ENCODE results near the gene ZMAT2.
"Not testable (repeated sequence)": the region's sequence is repeated elsewhere in the genome, so short reads cannot be mapped to it uniquely, and the experiment has no call there.

ZMAT2 gene

GRCh38 chr5:140711794-140712193 lies 11.5 kb downstream of the ZMAT2 start:
- FAIRE-seq = no peak
- DNase-seq (ENCODE audit: insufficient read length, low spot score) = no peak
- TF ChIP-seq, protein P1, sequence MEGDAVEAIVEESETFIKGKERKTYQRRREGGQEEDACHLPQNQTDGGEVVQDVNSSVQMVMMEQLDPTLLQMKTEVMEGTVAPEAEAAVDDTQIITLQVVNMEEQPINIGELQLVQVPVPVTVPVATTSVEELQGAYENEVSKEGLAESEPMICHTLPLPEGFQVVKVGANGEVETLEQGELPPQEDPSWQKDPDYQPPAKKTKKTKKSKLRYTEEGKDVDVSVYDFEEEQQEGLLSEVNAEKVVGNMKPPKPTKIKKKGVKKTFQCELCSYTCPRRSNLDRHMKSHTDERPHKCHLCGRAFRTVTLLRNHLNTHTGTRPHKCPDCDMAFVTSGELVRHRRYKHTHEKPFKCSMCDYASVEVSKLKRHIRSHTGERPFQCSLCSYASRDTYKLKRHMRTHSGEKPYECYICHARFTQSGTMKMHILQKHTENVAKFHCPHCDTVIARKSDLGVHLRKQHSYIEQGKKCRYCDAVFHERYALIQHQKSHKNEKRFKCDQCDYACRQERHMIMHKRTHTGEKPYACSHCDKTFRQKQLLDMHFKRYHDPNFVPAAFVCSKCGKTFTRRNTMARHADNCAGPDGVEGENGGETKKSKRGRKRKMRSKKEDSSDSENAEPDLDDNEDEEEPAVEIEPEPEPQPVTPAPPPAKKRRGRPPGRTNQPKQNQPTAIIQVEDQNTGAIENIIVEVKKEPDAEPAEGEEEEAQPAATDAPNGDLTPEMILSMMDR (IDR thresholded peaks at IDR 0.05; ENCODE audit: insufficient read depth, missing control alignments) = no peak

- DNase-seq (ENCODE audit: insufficient read length, low spot score) = no peak
- TF ChIP-seq, protein P1 (IDR thresholded peaks at IDR 0.05; ENCODE audit: insufficient read depth, missing control alignments) = no peak
- no peak for FAIRE-seq
Measured at GRCh38 chr5:140713562-140714094, 13.4 kb downstream of the ZMAT2 start.

DNA sequence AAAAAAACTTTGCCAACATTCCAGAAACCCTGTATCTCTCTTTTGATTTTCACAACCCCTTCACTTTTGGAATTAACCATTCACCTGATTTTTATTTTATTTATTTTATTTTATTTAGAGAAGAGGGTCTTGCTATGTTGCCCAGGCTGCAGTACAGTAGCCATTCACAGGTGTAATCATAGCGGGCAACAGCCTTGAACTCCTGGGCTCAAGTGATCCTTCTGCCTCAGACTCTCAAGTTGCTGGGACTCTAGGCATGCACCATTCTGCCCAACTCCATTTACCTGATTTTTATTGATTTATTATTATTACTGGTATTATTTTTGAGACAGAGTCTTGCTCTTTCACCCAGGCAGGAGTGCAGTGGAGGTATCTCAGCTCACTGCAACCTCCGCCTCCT lies 16.0 kb downstream of the ZMAT2 start:
- not testable (repeated sequence) for FAIRE-seq; DNase-seq (ENCODE audit: insufficient read length, low spot score)

GRCh38 chr5:140718266-140718592 lies 18.0 kb downstream of the ZMAT2 start:
- TF ChIP-seq, protein P1 (IDR thresholded peaks at IDR 0.05; ENCODE audit: insufficient read depth, missing control alignments) = no peak
- no peak for FAIRE-seq
- no peak for DNase-seq (ENCODE audit: insufficient read length, low spot score)

DNA sequence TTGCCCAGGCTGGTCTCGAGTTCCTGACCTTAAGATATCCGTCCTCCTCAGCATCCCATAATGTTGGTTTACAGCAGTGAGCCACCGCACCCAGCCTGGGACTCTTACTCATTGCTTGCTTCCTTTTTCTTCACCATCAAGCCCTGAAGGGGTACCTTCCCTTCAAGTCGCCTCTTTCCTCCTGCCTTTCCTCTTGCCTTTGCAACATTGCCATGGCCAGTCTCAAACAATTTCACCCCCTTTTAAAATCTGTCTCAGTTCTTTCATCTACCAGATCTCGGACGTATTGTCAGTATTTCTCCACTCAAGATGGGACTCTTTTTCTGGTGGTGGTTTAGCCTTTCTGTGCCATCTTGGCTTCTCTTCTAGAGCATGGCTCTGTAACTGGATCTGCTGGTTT lies 20.5 kb downstream of the ZMAT2 start:
- not testable (repeated sequence) for FAIRE-seq

GRCh38 chr5:140721395-140721794 lies 21.1 kb downstream of the ZMAT2 start:
- FAIRE-seq; DNase-seq (ENCODE audit: insufficient read length, low spot score): not testable (repeated sequence)

More for the DNA sequence above, 20.5 kb downstream of the ZMAT2 start:
- not testable (repeated sequence) for DNase-seq (ENCODE audit: insufficient read length, low spot score)

DNA sequence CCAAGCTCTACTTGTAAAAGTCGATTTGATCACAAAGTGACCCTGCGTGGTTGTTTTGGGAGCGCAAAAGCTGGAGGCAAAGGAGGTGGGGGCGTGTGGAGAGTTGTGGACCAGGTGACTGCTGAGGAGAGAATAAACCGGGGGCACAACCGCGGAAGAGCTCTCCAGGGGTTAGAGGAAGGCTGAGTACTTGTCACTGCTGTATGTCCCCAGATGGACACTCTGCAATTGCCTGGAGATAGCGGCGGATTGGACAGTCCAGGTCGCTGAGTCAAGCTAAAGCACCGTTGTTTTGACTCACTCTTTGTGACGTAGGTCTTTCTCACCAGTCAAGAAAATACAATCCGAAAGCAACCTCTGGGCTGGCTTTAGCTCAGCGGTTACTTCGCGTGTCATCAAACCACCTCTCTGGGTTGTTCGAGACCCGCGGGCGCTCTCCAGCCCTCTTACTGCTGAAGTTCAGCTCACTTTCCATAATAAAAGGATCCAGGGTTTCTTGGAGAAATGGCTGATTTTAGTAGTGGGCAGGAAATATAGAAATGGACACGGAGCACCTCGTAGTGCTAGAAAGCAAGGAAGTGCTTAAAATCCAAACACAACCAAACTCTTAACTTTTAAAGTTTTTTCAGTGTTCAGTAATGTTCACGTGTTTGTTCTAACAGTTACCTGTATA lies 25.7 kb downstream of the ZMAT2 start:
- FAIRE-seq = no peak
- TF ChIP-seq, protein P1 (IDR thresholded peaks at IDR 0.05; ENCODE audit: insufficient read depth, missing control alignments) = no peak
- DNase-seq (ENCODE audit: insufficient read length, low spot score) = no peak

DNA sequence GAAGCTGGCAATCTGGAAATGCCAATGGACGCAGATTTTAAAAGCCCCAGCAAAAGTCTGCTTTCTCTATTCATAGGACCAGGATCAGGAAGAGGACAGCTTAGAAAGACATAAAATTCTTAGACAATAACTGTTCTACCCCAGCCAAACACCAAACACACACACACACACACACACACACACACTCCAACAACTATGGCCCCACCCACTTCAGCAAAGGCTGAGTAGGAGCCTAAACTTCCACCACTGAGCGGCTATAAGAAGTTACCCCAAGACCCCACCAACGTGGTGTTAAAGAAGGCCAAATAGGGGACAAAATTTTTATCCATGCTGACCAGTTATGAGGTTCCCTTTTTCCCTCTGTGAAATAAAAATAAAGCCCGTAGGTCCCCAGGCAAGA lies 32.9 kb downstream of the ZMAT2 start:
- no peak for DNase-seq (ENCODE audit: insufficient read length, low spot score)
- FAIRE-seq = no peak
- TF ChIP-seq, protein P1 (IDR thresholded peaks at IDR 0.05; ENCODE audit: insufficient read depth, missing control alignments) = no peak

DNA sequence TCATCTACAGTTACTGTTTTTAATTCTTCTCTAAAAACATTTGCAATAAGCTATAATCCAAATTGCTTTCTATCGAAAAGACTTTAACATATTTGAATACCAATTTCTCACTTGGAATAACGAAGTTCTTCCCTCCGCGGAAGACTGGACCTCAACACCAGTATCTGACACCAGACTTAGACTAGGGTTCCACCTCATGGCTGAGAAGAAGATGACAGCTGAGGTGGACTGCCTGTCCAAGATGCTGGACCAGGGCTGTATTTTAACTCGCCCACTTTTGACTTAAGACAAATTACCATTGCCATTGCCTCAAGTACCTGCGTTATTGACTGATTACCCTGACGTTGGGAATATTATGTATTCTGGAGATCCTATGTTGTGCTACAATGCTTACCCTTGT lies 34.1 kb downstream of the ZMAT2 start:
- TF ChIP-seq, protein P1 (IDR thresholded peaks at IDR 0.05; ENCODE audit: insufficient read depth, missing control alignments) = no peak
- DNase-seq (ENCODE audit: insufficient read length, low spot score) (no peak), FAIRE-seq (no peak)
